ENCODE measurements around the gene MRPS18A. TPM values are rescaled to one million over a fixed set of nuclear protein-coding genes. Genes with fewer than 3 reads are reported as not detected.

The MRPS18A gene
- total and polyA plus RNA-seq, 2 of the 13 experiments (the other 11 are each of a cell fraction or from before 2014, with no cell fraction given): 87.8 to 89.1 TPM

- TF ChIP-seq GLMP (CRISPR knock-in tag; IDR thresholded peaks at IDR 0.05; ENCODE audit: borderline replicate concordance) (no peak), ZFP41 (CRISPR knock-in tag; IDR thresholded peaks at IDR 0.05; ENCODE audit: borderline replicate concordance) (no peak), ZNF441 (CRISPR knock-in tag; IDR thresholded peaks at IDR 0.05; ENCODE audit: borderline replicate concordance) (no peak), ZNF18 (CRISPR knock-in tag; IDR thresholded peaks at IDR 0.05; ENCODE audit: insufficient replicate concordance) (peak; percentile 12), ZNF501 (CRISPR knock-in tag; IDR thresholded peaks at IDR 0.05) (peak; percentile 97), LBX2 (CRISPR knock-in tag; IDR thresholded peaks at IDR 0.05; ENCODE audit: borderline replicate concordance) (no peak), ZNF350 (CRISPR knock-in tag; IDR thresholded peaks at IDR 0.05; ENCODE audit: borderline replicate concordance, low read depth) (peak; percentile 85), ZNF589 (CRISPR knock-in tag; conservative IDR thresholded peaks at IDR 0.05) (no peak), ZNF550 (CRISPR knock-in tag; IDR thresholded peaks at IDR 0.05; ENCODE audit: borderline replicate concordance) (0 out of 2 replicates have a peak, but pooled peaks have one; percentile 49), CAMTA2 (CRISPR knock-in tag; IDR thresholded peaks at IDR 0.05; ENCODE audit: borderline replicate concordance) (no peak), PCBP2 (optimal IDR thresholded peaks at IDR 0.05; ENCODE audit: low read depth, low read length, poor library complexity, severe bottlenecking) (no peak), MAFK (conservative IDR thresholded peaks at IDR 0.05 in 1 of 2, IDR thresholded peaks at IDR 0.05 in 1 of 2; ENCODE audit: low read length in 2 of 2) (no peak), EEA1 (CRISPR knock-in tag; IDR thresholded peaks at IDR 0.05; ENCODE audit: borderline replicate concordance) (no peak), ZFY (CRISPR knock-in tag; IDR thresholded peaks at IDR 0.05) (peak; percentile 67), CSRNP2 (CRISPR knock-in tag; conservative IDR thresholded peaks at IDR 0.05; ENCODE audit: low read depth) (no peak)
- TF ChIP-seq, protein P1, sequence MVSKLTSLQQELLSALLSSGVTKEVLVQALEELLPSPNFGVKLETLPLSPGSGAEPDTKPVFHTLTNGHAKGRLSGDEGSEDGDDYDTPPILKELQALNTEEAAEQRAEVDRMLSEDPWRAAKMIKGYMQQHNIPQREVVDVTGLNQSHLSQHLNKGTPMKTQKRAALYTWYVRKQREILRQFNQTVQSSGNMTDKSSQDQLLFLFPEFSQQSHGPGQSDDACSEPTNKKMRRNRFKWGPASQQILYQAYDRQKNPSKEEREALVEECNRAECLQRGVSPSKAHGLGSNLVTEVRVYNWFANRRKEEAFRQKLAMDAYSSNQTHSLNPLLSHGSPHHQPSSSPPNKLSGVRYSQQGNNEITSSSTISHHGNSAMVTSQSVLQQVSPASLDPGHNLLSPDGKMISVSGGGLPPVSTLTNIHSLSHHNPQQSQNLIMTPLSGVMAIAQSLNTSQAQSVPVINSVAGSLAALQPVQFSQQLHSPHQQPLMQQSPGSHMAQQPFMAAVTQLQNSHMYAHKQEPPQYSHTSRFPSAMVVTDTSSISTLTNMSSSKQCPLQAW (CRISPR knock-in tag; IDR thresholded peaks at IDR 0.05): peak; percentile 21; the same call in 1 of the 2 replicates
- TF ChIP-seq, protein P2, sequence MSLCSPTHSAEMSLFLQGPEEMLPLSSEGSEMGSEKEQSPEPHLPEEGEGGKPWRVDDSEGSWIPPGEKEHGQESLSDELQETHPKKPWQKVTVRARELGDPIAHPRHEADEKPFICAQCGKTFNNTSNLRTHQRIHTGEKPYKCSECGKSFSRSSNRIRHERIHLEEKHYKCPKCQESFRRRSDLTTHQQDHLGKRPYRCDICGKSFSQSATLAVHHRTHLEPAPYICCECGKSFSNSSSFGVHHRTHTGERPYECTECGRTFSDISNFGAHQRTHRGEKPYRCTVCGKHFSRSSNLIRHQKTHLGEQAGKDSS (CRISPR knock-in tag; IDR thresholded peaks at IDR 0.05; ENCODE audit: borderline replicate concordance, low read depth): no peak; the same call in 1 of the 2 replicates
These were observed at the start of gene MRPS18A (continued) for GRCh38 chr6:43687437-43688347.

Measured in HepG2 (cell line).